GOT3 (cell line): Measurements from ENCODE around the gene ADRA2B.
"Not testable (repeated sequence)": the region's sequence is repeated elsewhere in the genome, so short reads cannot be mapped to it uniquely, and the experiment has no call there.

ENCODE experiments used
- DNase-seq: peaks from one replicate; lab custom pipeline; 2025; ENCODE audit warnings: mixed read lengths; lab: John Stamatoyannopoulos, UW

The ADRA2B gene

GRCh38 chr2:96088340-96089335 is 27.7 kb downstream of the ADRA2B start:
- no peak for DNase-seq

GRCh38 chr2:96087130-96087529 is 29.2 kb downstream of the ADRA2B start:
- no peak for DNase-seq

- no peak for DNase-seq
Observed at GRCh38 chr2:96085541-96086355, 30.6 kb downstream of the ADRA2B start.

- not testable (repeated sequence) for DNase-seq
Observed at GRCh38 chr2:96084858-96085518, 31.4 kb downstream of the ADRA2B start.

GRCh38 chr2:96083989-96084857 is 32.1 kb downstream of the ADRA2B start:
- no peak for DNase-seq

GRCh38 chr2:96083064-96083939 is 33.1 kb downstream of the ADRA2B start:
- no peak for DNase-seq

- no peak for DNase-seq
Observed at GRCh38 chr2:96082211-96083063, 33.9 kb downstream of the ADRA2B start.

GRCh38 chr2:96081042-96081441 is 35.3 kb downstream of the ADRA2B start:
- no peak for DNase-seq

- DNase-seq = no peak
Observed at GRCh38 chr2:96075199-96075771, 41.1 kb downstream of the ADRA2B start.

- no peak for DNase-seq
Observed at GRCh38 chr2:96074156-96074555, 42.2 kb downstream of the ADRA2B start.

- DNase-seq = no peak
Observed at GRCh38 chr2:96073170-96073775, 43.1 kb downstream of the ADRA2B start.

- DNase-seq = no peak
Observed at GRCh38 chr2:96072746-96073145, 43.6 kb downstream of the ADRA2B start.

- not testable (repeated sequence) for DNase-seq
Observed at GRCh38 chr2:96071977-96072491, 44.3 kb downstream of the ADRA2B start.

- not testable (repeated sequence) for DNase-seq
Observed at GRCh38 chr2:96071087-96071976, 45.0 kb downstream of the ADRA2B start.

GRCh38 chr2:96070351-96070750 is 46.0 kb downstream of the ADRA2B start:
- DNase-seq = not testable (repeated sequence)

- DNase-seq = not testable (repeated sequence)
Observed at GRCh38 chr2:96069878-96070277, 46.5 kb downstream of the ADRA2B start.
